WTC11 (cell line): Measurements from ENCODE around the gene SLC17A2. TPM values are rescaled to one million over a fixed set of nuclear protein-coding genes. Genes with fewer than 3 reads are reported as not detected.

ENCODE experiments used
- ATAC-seq: fragments of 200-7000 bp; cut with Tn5 transposase; 2 replicates; pipeline ENCODE4 v1.10.0; 2021; ENCODE audit warnings: mild to moderate bottlenecking, moderate library complexity
- CTCF ChIA-PET: fragments of 300-600 bp; sonication (Branson Sonifier 250); formaldehyde crosslinking; loops from one replicate; lab custom pipeline; 2021; ENCODE audit warnings: antibody characterized with exemption; lab: Charles Lee
- POLR2A ChIA-PET: fragments of 350-600 bp; sonication (Branson Sonifier 250); formaldehyde crosslinking; loops from one replicate; lab custom pipeline; 2021; ENCODE audit warnings: antibody characterized with exemption; lab: Charles Lee
- DNase-seq: peaks from one replicate; pipeline ENCODE4 v3.0.0; 2021; ENCODE audit warnings: low spot score
- H3K27ac Mint-ChIP-seq: 2 replicates; pipeline ENCODE4 v1.8.0; 2021; ENCODE audit warnings: mixed read lengths
- H3K27me3 Mint-ChIP-seq: 2 replicates; pipeline ENCODE4 v1.8.0; 2021; ENCODE audit warnings: low read depth, mild to moderate bottlenecking, moderate library complexity, mixed read lengths
- H3K36me3 Mint-ChIP-seq: 2 replicates; pipeline ENCODE4 v1.8.0; 2021; ENCODE audit warnings: mixed read lengths
- H3K4me1 Mint-ChIP-seq: 2 replicates; pipeline ENCODE4 v1.8.0; 2022; ENCODE audit warnings: mixed read lengths
- H3K4me3 Mint-ChIP-seq: 2 replicates; pipeline ENCODE4 v1.8.0; 2021; ENCODE audit warnings: mild to moderate bottlenecking, moderate library complexity, mixed read lengths
- H3K9me3 Mint-ChIP-seq: 2 replicates; pipeline ENCODE4 v1.8.0; 2021; ENCODE audit warnings: mixed read lengths
- AFF4 ChIP-seq: sonication (generic); formaldehyde crosslinking; IDR thresholded peaks from 2 replicates; pipeline ENCODE4 v1.8.1; 2023; ENCODE audit warnings: mild to moderate bottlenecking, missing genetic modification reagents, borderline replicate concordance
- ATF2 ChIP-seq: sonication (generic); formaldehyde crosslinking; IDR thresholded peaks from 2 replicates; pipeline ENCODE4 v1.8.1; 2022; ENCODE audit warnings: low read depth, missing genetic modification reagents, borderline replicate concordance
- FOXK1 ChIP-seq: sonication (generic); formaldehyde crosslinking; IDR thresholded peaks from 2 replicates; pipeline ENCODE4 v1.8.0; 2022; ENCODE audit warnings: mild to moderate bottlenecking, moderate library complexity, missing genetic modification reagents
- GRHL2 ChIP-seq: fragments of 250-450 bp; sonication (Bioruptor Pico); IDR thresholded peaks from 2 replicates; pipeline ENCODE4 v1.8.0; 2022; ENCODE audit warnings: mild to moderate bottlenecking, moderate library complexity; ENCODE audit not compliant: insufficient replicate concordance, severe bottlenecking
- IRF1 ChIP-seq: sonication (generic); formaldehyde crosslinking; IDR thresholded peaks from 2 replicates; pipeline ENCODE4 v1.8.0; 2023; ENCODE audit warnings: missing genetic modification reagents
- KAT7 ChIP-seq: sonication (generic); formaldehyde crosslinking; IDR thresholded peaks from 2 replicates; pipeline ENCODE4 v1.8.1; 2023; ENCODE audit warnings: missing genetic modification reagents, mild to moderate bottlenecking, borderline replicate concordance
- MYBL2 ChIP-seq: sonication (generic); formaldehyde crosslinking; IDR thresholded peaks from 2 replicates; pipeline ENCODE4 v1.8.1; 2023; ENCODE audit warnings: mild to moderate bottlenecking, moderate library complexity, missing genetic modification reagents
- NR3C1 ChIP-seq: sonication (generic); formaldehyde crosslinking; conservative IDR thresholded peaks from 2 replicates; pipeline ENCODE4 v1.8.1; 2023; ENCODE audit warnings: low read depth, mild to moderate bottlenecking, missing genetic modification reagents
- ZNF219 ChIP-seq: sonication (generic); formaldehyde crosslinking; IDR thresholded peaks from 2 replicates; pipeline ENCODE4 v1.8.0; 2023; ENCODE audit warnings: missing genetic modification reagents, mild to moderate bottlenecking, borderline replicate concordance
- ZNF396 ChIP-seq: fragments of 250-450 bp; sonication (Bioruptor Pico); IDR thresholded peaks from 2 replicates; pipeline ENCODE4 v1.8.0; 2021; ENCODE audit warnings: mild to moderate bottlenecking, moderate library complexity, borderline replicate concordance
- ZNF423 ChIP-seq: fragments of 250-450 bp; sonication (Bioruptor Pico); IDR thresholded peaks from 2 replicates; pipeline ENCODE4 v2.1.2; 2022; ENCODE audit warnings: mild to moderate bottlenecking, moderate library complexity
- total RNA-seq: library from RNA; stranded (reverse); gene quantifications from 3 replicates; pipeline ENCODE4 v1.2.3, GENCODE V29; 2021
- TF ChIP-seq, protein P1 (sequence below): fragments of 200-600 bp; IDR thresholded peaks from 2 replicates; pipeline ENCODE4 v1.8.0; 2022; ENCODE audit warnings: antibody characterized with exemption
- TF ChIP-seq, protein P2 (sequence below): sonication (generic); formaldehyde crosslinking; IDR thresholded peaks from 2 replicates; pipeline ENCODE4 v1.8.1; 2022; ENCODE audit warnings: low read depth, mild to moderate bottlenecking, moderate library complexity, missing genetic modification reagents, borderline replicate concordance
- TF ChIP-seq, protein P3 (sequence below): fragments of 250-450 bp; sonication (Bioruptor Pico); IDR thresholded peaks from 2 replicates; pipeline ENCODE4 v2.1.2; 2022; ENCODE audit warnings: mild to moderate bottlenecking, moderate library complexity
- TF ChIP-seq, protein P4 (sequence below): fragments of 250-450 bp; sonication (Bioruptor Pico); conservative IDR thresholded peaks from 2 replicates; pipeline ENCODE4 v1.9.0; 2021; ENCODE audit warnings: mild to moderate bottlenecking

Gene SLC17A2
- total RNA-seq, 1 experiment from 2014 or later, result not detected

DNA sequence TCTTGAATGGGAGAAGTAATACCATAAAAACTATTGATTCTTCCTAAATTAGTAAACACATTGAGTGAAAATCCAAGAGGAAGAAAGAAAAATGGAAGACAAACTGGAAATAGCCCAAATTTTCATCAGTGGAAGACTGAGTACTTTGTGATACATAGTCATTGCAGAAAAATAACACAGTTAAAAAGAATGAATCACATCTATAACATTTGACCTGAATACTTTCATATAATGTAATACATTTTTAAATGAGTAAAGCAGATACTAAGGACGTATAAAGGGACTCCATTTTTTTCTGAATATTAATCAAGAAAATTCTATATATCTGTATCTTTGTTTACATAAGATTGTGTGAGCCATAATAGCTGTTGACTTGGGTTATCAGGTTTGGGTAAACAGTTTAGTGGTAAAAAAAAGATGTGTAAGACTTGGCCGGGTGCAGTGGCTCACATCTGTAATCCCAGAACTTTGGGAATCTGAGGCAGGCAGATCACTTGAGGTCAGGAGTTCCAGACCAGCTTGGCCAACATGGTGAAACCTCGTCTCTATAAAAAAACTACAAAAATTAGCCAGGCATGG, 4.3 kb upstream of the SLC17A2 start:
- no peak for ATAC-seq
- H3K4me3 Mint-ChIP-seq, result no peak overlapping the region

More for the DNA sequence above, 4.3 kb upstream of the SLC17A2 start:
- H3K27ac Mint-ChIP-seq, result no peak overlapping the region
- ChIA-PET CTCF (no interaction called here), POLR2A (no interaction called here)
- TF ChIP-seq ZNF423 (CRISPR knock-in tag) (no peak), ZNF219 (CRISPR knock-in tag) (no peak), FOXK1 (CRISPR knock-in tag) (no peak), NR3C1 (CRISPR knock-in tag) (no peak), ZNF396 (no peak), GRHL2 (CRISPR knock-in tag) (no peak), ATF2 (no peak), MYBL2 (CRISPR knock-in tag) (no peak), KAT7 (CRISPR knock-in tag) (no peak), AFF4 (CRISPR knock-in tag) (no peak), IRF1 (CRISPR knock-in tag) (no peak)
- TF ChIP-seq, protein P1, sequence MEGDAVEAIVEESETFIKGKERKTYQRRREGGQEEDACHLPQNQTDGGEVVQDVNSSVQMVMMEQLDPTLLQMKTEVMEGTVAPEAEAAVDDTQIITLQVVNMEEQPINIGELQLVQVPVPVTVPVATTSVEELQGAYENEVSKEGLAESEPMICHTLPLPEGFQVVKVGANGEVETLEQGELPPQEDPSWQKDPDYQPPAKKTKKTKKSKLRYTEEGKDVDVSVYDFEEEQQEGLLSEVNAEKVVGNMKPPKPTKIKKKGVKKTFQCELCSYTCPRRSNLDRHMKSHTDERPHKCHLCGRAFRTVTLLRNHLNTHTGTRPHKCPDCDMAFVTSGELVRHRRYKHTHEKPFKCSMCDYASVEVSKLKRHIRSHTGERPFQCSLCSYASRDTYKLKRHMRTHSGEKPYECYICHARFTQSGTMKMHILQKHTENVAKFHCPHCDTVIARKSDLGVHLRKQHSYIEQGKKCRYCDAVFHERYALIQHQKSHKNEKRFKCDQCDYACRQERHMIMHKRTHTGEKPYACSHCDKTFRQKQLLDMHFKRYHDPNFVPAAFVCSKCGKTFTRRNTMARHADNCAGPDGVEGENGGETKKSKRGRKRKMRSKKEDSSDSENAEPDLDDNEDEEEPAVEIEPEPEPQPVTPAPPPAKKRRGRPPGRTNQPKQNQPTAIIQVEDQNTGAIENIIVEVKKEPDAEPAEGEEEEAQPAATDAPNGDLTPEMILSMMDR, result no peak
- TF ChIP-seq, protein P2, sequence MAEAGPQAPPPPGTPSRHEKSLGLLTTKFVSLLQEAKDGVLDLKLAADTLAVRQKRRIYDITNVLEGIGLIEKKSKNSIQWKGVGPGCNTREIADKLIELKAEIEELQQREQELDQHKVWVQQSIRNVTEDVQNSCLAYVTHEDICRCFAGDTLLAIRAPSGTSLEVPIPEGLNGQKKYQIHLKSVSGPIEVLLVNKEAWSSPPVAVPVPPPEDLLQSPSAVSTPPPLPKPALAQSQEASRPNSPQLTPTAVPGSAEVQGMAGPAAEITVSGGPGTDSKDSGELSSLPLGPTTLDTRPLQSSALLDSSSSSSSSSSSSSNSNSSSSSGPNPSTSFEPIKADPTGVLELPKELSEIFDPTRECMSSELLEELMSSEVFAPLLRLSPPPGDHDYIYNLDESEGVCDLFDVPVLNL (CRISPR knock-in tag), result no peak
- TF ChIP-seq, protein P3, sequence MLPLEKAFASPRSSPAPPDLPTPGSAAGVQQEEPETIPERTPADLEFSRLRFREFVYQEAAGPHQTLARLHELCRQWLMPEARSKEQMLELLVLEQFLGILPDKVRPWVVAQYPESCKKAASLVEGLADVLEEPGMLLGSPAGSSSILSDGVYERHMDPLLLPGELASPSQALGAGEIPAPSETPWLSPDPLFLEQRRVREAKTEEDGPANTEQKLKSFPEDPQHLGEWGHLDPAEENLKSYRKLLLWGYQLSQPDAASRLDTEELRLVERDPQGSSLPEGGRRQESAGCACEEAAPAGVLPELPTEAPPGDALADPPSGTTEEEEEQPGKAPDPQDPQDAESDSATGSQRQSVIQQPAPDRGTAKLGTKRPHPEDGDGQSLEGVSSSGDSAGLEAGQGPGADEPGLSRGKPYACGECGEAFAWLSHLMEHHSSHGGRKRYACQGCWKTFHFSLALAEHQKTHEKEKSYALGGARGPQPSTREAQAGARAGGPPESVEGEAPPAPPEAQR, result no peak
- TF ChIP-seq, protein P4, sequence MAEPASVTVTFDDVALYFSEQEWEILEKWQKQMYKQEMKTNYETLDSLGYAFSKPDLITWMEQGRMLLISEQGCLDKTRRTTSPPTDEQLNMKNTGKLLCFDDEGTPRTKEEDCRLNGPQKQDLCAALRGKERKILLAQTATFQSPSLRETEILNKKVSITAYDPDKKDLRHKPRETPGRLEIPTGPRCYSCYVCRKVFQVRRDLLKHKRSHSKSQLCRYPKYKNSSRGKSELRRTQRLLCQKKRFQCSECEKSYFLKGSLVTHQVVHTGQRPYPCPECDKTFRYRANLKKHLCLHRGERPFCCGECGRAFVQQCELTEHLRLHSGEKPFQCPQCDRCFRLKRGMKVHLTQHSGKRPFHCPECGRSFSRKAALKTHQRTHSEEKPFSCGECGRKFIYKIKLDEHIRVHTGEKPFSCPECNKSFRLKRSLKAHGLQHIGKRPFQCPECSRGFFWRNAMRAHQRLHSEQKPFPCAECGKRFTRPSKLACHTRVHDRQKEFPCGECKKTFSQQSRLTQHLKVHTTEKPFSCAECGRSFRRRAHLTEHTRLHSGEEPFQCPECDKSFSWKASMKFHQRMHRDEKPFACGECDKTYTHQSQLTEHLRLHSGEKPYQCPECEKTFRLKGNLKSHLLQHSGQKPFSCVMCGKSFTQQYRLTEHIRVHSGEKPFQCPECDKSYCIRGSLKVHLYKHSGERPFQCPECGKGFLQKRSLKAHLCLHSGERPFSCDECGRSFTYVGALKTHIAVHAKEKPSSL (CRISPR knock-in tag), result no peak
- no peak for DNase-seq
- H3K9me3 Mint-ChIP-seq, result no peaks in the 10 kb centered on the region
- H3K36me3 Mint-ChIP-seq, result no peaks in the 10 kb centered on the region
- H3K27me3 Mint-ChIP-seq, result no peaks in the 10 kb centered on the region
- no peaks in the 10 kb centered on the region for H3K4me1 Mint-ChIP-seq
